Fibroblast of skin of back (primary cell): ENCODE results near the gene ARHGEF28.
A peak's percentile ranks its signal among the peaks of the same experiment; 100 is the strongest.

ENCODE experiments used
- DNase-seq: peaks from one replicate; pipeline ENCODE4 v3.0.0-alpha.2; 2013

ARHGEF28 gene

DNA sequence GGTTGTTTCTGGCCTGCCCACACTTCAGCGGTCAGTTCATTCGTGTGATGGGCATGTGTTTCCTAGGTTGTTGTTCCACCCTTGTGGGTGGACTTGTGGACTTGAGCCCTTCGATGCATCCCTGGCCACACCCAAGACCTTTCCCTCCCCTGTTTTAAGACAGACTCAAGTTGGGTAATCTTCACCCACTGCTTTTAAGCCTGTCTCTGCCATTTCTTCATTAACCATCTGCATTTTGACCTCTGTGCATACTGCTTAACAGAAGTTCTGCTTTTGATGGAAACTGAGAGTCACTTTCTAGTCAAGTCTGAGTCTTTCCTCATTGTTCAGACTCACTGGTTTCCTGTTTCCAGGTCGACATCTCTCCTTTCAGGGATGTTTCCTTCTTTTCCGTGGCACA is 233.7 kb downstream of the ARHGEF28 start:
- DNase-seq, result no peak

- no peak for DNase-seq
Observed at GRCh38 chr5:73861313-73861988, 235.5 kb downstream of the ARHGEF28 start.

GRCh38 chr5:73862796-73863195 is 236.8 kb downstream of the ARHGEF28 start:
- no peak for DNase-seq

DNA sequence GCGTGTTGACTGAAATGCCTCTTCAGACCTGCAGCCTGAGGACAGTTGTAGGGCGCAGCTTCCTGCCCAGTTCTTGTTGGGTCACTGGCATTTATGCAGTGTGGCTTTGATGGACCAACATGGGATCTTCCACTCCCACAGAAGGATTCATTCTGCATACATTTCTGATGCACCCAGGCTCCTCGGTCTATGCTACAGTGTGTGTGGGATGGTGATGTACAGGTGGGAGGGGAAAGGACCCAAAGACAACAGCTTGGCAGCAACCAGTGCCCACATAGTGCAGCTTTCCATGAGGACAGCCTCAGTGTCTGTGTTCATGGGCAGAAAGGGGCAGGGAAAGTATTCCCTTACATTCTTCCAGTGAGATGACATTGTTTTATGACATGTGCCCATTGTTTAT is 237.9 kb downstream of the ARHGEF28 start:
- no peak for DNase-seq

DNA sequence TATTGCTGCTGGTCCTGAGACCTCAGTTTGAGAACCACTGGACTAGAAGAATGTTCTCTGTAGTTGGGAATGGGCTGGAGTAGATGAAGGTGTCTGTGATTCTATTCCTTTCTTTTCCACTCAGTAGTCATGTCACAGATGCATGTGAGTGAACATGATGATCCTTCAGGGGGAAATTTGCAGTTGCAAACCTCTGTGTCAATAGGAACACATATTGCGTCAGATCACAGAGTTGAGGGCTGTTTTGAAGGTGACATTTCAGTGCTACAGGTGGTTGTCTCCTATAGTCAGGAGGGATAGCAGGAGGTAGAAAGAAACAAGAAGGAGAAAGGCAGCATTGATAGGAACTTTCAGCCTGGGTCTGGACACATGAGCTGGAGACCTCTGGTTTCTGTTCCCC is 239.3 kb downstream of the ARHGEF28 start:
- DNase-seq, result no peak

DNA sequence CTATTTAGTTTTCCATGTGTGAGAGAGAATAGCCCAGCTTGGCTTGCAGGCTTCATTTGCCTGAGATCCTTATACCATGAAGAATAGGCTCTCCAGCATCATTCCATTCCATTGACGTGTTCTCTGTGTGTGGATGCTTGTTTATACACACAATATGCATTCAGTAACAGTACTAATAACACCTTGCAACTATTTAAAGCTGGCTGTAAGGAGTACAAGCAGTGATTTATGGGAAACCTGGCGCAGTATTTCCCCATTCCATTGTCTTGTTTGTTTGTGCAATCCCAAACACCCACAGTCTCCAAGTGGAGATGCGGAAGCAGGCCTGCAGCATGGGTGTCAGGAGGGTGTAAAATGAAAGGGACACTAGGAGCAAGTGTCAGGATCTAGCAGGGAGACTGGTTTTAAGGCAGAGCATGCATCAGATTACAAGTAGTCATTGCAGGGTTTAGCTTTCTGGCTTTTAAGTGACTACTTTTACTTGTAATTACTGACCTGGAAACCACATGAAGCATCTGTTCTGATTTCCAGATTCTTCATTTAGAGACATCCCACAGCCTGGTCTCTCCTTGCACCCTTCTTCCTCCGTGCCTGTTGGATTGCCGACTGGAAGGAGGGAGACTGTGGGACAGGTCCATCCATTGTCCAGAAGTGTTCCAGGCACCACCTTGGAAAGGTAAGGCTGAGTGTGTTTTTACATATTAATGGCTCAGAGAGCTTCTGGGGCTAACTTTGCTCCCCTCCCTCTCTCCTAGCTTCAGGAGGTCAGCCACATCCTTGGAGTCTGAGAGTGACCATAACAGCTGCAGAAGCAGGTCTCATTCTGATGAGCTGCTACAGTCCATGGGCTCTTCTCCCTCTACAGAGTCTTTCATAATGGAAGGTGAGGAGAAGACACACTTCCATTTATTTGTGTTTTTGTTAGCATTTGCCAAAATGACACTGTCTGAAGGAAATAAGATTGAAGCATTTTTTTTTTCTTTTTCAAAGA is 241.6 kb downstream of the ARHGEF28 start:
- DNase-seq, result peak; percentile 38

- DNase-seq, result no peak
Observed at GRCh38 chr5:73883646-73884045, 257.6 kb downstream of the ARHGEF28 start.

GRCh38 chr5:73887688-73888087 is 261.7 kb downstream of the ARHGEF28 start:
- DNase-seq, result no peak

GRCh38 chr5:73890569-73890968 is 264.6 kb downstream of the ARHGEF28 start:
- DNase-seq, result no peak

GRCh38 chr5:73892218-73892617 is 266.2 kb downstream of the ARHGEF28 start:
- DNase-seq, result no peak

- peak; percentile 96 for DNase-seq
Observed at GRCh38 chr5:73892806-73893205, 266.8 kb downstream of the ARHGEF28 start.

DNA sequence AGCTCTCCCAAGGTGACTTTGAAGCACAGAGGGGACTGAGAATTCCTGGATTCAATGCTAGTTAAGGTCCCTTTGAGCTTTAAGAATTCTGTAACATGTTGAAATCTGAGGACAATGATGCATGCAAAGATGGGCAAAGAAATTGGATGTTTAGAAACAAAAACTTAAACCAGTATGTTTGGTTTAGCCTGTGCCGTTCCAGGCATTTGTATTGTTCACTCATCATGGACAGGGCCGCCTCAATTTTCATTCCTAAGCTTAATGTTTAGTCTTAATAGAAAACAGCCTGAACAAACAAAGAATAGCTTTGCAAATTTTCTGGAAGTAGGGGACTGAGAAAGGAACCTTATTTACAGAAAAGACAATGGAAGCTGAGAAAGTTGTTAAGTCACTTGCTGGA is 267.8 kb downstream of the ARHGEF28 start:
- DNase-seq, result no peak

DNA sequence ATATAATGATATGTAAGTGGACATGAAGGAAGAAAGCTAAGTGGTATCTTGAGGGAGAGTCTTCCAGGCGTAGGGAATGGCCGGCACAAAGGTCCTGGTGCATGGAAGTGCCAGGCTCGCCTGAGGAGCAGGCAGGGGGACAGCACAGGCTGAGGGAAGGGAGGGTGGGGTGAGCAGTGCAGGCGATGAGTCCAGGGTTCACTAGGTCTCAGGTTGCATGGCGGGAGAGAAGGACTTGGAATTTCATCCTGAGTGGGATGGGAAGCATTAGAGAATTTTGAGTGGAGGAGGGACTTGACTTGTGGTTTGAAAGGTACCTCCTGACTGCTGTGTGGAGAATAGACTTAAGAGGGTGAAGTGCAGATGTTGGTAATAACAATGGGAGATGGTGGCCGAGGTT is 268.9 kb downstream of the ARHGEF28 start:
- no peak for DNase-seq

DNA sequence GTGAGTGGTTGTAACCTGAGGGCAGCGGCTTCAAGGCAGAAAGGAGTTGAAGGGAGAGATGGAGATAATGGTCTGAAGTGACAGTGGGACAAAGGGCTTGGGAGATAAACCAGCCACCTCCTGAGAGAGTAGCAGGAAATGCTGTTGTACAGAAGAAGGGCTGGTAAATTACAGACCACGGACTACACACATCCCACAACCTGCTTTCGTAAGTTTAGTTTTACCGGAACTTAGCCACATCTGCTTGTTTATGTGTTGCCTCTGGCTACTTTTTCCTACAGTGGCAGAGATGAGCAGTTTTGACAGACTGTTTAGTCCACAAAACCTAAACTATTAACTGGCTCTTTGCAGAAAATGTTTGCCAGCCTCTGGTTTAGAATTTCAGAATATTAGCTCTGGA is 269.5 kb downstream of the ARHGEF28 start:
- no peak for DNase-seq

- DNase-seq, result no peak
Observed at GRCh38 chr5:73896097-73896496, 270.1 kb downstream of the ARHGEF28 start.

GRCh38 chr5:73896668-73897067 is 270.7 kb downstream of the ARHGEF28 start:
- DNase-seq, result no peak

DNA sequence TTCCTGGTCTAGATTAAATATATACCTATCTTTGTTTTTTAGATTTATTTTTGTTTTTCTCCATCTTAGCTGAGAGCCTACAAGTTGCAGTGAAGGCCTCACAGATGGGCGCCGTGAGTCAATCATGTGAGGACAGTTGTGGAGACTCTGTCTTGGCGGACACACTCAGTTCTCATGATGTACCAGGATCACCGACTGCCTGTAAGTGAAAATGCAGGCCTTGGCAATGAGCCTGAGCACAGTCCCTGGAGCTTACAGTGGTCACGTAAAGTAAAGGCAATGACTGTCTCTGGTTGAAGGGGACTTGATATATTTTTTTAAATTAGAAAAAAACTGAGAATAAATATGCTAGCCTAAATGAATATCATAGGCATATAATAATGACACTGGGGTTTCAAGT is 271.9 kb downstream of the ARHGEF28 start:
- DNase-seq, result no peak

- no peak for DNase-seq
Observed at GRCh38 chr5:73899055-73899454, 273.1 kb downstream of the ARHGEF28 start.

DNA sequence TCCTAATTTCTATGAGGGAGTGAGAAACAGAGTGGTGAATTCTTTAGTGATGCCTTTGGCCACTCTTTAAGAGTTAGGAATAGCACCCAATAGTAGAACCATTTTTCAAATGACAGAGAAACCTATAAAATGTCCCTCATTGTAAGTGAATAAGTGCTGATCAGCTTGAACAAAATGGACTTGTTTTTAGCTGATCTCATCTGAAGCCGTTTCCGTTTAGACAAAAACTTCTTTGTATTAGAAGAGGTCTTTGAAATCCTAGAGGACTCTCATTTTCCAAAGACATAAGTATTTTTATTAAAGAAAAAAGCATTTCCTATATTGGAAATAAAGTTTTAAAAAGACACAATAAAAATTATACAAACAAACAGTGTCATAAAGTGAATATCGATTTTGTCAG is 273.9 kb downstream of the ARHGEF28 start:
- no peak for DNase-seq

DNA sequence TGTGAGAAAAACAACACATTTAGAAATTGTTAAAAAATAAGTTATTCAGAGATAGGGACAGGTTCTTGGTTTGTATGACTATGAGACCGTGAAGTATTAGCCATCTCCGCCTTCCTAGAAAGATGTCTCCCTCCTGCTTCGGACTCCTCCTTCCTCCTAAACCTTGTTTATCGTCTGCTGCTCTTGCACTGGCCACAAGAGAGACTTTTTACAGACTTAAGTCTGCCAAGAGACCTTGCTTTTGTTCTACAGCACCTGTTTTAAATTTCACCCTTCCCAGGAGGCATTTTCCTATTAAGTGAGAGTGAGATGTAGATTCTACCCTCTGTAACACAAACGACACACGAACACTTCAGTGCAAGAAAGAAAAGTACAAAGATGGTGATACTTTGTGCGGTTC is 274.6 kb downstream of the ARHGEF28 start:
- no peak for DNase-seq

DNA sequence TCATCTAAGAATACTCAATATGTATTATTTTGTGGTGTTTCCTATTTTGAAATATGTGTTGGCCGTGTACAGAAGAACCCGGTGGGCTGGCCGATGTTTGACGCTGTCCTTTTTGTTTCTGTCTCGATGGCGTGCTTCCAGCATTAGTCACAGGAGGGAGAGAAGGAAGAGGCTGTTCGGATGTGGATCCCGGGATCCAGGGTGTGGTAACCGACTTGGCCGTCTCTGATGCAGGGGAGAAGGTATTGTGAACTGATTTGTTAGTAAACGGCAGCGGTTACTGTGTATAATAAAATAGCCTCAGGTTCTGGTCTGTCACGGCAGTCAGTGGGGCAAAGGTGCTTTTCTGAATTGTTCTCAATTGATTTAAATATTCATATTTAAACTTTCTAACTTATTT is 275.0 kb downstream of the ARHGEF28 start:
- DNase-seq, result peak; percentile 52

- DNase-seq, result no peak
Observed at GRCh38 chr5:73901455-73901854, 275.5 kb downstream of the ARHGEF28 start.

DNA sequence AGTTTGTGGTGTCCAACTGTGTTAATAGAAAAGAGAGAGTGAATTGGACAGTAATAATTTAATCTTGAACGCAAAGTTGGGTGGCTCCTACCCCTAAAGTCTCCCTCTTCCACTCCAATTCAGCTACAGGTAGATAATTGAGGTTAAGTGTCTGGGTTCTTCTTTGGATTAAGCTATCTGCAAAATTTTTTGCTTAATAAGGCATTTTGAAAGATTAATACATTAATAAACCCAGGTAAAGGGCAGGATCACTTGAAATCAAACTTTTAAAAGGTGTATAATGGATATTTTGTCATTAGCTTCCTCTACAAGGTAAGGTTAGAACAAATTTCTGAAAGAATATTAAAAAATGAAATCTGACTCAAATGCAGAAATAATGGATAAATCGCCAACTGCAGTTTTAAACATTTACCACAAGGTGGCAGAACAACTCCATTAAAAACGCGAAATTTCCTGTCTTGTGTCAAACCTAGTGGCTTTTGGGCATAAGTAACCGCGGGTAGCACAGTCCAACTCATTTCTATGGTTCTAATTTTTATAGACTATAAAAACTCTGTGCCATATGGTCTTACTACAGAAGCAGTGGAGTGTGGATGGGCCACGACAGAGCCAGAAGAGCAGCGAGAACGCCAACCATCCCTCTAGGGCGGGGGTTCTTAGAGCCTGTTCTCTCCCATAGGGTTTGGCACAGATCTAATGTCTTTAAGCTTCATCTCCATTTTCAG is 276.5 kb downstream of the ARHGEF28 start:
- DNase-seq, result peak; percentile 72
